Activated CD4-positive, alpha-beta T cell treated with anti-CD3 and anti-CD28 coated beads, Interleukin-2, Interleukin-4, amounts not matched to agents 100 ng/mL and 50 ng/mL, durations not matched to agents 16 hours and 8 hours (primary cell): ENCODE measurements around the gene TICAM1.
"Not testable (repeated sequence)": the region's sequence is repeated elsewhere in the genome, so short reads cannot be mapped to it uniquely, and the experiment has no call there.

Experiments
- DNase-seq: peaks from one replicate; pipeline ENCODE4 v3.0.0-alpha.2; 2020; ENCODE audit warnings: low spot score

Gene TICAM1

GRCh38 chr19:4831304-4831978 lies at the start of gene TICAM1:
TSS of gene TICAM1 (minus strand) at chr19:4831712. CDS start at chr19:4818377, 13,335 bp downstream.
- DNase-seq: peak; percentile 74

DNA sequence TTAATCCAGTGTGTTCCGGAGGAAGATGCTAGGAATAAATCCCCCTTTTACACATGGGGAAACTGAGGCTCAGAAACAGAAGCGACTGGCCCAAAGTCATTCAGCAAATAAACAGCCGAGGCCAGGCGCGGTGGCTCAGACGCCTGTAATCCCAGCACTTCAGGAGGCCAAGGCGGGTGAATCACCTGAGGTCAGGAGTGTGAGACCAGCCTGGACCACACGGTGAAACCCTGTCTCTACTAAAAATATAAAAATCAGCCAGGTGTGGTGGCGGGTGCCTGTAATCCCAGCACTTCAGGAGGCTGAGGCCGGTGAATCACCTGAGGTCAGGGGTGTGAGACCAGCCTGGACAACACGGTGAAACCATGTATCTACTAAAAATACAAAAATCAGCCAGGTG lies 47.5 kb upstream of the TICAM1 start:
- DNase-seq: no peak

- DNase-seq: no peak
Observed at GRCh38 chr19:4878491-4878968, 47.0 kb upstream of the TICAM1 start.

DNA sequence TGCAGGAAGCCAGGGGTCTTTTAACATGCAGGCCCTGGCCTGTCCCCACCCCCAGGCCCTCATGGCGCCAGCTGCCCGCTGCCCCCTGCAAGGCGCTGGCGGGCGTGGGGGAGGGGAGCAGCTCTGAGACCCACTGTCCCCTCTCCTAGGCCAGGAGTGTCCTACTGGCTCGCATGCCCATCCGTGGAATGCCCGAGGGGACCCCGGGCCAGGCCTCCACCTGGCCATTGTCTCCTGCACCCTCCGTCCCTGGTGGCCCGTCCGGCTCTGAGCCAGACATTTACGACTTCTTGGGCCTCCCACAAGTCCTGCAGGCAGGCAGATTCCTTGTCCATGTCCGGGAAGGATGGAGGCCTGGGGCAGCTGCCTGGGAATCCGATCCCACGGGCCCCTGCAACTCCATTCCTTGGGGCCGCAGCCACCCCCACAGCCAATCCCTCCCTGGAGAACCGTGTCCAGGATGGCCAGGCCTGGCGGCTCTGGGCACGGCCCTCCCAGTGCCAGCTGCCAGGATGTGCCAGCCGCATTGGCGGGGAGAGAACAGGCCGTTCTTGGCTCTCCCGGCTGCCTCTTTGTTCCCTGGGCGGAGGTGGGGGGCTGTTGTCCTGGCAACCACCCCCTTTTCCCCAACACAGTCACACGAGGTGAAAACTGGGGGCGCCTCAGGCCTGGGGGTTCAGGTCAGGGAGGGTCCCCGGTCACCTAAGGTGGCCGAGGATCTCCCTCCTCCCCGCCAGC lies 46.4 kb upstream of the TICAM1 start:
- no peak for DNase-seq

- no peak for DNase-seq
Observed at GRCh38 chr19:4873930-4874329, 42.4 kb upstream of the TICAM1 start.

DNA sequence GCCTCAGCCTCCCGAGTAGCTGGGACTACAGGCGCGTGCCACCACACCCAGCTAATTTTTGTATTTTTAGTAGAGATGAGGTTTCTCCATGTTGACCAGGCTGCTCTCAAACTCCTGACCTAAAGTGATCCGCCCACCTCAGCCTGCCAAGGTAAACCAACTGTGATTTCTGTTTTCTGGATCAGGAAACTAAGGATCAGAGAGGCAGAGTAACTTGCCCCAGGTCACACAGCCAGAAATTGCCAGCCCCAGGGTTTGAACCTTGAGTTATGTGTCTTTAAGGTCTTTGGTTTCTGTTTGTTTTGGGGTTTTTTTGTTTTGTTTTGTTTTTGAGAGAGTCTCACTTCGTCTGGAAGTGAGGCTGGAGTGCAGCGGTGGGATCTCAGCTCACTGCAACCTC lies 40.2 kb upstream of the TICAM1 start:
- DNase-seq: no peak

DNA sequence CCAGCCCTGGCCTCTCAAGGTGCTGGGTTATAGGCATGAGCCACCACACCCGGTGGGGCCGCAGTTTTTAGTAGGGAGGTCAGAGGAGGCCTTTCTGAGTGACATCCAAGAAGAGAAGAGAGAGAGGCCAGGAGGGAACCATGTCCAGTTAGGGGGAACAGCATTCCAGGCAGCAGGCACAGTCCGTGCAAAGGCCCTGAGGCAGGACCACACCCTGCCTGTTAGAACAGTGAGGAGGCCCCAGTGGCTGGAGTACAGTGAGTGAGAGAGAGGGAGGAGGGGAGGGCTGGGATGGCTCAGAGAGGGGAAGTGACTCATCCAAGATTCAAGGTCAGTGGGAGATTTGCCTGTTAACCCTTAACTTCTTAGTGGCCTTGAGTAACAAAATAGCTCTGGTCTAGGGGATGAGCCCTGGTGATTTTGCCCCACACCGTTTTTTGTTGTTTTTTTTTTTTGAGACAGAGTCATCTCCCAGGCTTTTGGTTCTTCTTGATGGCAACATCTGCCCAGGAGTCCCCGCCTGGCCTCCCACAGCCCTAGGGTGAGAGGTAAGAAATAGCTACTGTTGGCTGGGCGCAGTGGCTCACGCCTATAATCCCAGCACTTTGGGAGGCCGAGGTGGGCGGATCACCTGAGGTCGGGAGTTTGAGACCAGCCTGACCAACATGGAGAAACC lies 38.7 kb upstream of the TICAM1 start:
- DNase-seq: peak; percentile 60

- DNase-seq: no peak
Observed at GRCh38 chr19:4868286-4868834, 36.8 kb upstream of the TICAM1 start.

DNA sequence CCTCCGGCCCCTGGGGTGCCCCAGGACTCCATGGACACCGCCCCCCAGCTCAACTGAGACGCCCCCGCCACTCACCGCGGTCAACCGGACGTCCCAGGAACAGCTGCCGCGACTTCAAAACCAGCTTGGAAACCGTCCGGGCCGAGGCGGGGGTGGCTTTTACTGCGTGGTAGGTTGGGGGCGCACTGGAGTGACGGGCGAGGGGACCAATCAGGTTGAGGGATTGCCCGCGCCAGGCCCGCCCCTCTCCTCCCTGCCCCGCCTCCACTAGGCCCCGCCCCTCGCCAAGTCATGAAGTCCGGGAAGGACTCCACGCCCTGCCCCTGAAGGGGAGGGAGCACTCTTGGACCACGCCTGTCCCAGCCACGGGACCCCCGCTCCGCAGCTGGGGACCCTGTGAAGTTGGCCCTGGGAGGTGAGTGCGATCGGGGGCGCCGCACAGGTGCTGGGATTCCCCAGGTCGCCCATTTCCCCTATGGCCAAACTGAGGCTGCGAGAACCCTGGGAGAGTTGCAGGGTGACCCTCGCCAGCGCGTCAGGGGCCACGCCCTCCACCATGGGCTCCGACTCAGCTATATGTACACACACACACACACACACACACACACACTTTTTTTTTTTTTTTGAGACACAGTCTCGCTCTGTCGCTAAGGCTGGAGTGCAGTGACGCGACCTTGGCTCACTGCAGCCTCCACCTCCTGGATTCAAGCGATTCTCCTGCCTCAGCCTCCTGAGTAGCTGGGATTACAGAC lies 36.2 kb upstream of the TICAM1 start, which contains the start of gene PLIN3:
Gene PLIN3, minus strand, starts transcription at position 134 of the 752 bp plus-strand sequence. CDS start 6,273 bp downstream, outside the sequence.
- peak; percentile 94 for DNase-seq

GRCh38 chr19:4866595-4867424 lies 35.3 kb upstream of the TICAM1 start:
- peak; percentile 28 for DNase-seq

DNA sequence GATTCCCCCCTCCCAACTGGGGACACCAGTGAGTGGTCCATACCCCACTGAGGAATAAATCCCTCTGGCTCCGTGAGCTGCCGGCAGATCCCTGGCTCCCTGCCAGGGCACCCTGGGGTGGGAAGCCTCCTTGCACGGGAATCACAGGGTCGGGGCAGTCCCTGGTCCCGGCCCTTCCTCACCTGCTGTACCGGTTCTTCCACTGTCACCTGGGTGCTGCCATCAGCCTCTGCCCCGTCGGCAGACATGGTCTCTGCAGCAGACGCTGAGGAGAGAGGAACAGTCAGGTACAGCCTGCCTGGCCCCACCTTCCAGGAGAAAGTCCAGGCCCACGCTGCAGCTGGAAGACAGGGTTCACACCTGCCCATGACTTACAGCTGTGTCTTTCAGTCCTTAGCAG lies 29.6 kb upstream of the TICAM1 start:
- DNase-seq: no peak

DNA sequence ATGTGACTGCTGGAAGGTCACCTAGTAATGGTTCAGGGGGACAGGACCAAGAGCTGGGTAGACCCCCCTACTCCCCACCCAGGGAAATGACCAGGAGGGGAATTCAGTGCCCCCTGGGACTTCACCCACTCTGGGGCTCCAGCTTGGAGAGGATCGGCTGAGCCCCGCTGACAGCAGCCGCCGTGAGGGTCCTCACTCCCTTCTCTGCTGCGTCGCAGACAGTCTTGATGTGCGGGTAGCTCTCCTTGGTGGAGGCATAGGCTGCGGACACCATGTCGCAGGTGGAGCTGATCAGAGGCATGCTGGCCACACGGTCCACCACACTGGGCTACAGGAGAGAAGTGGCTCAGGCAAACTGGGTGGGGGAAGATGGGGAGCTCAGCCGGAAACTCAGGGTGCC lies 28.2 kb upstream of the TICAM1 start:
- DNase-seq: no peak

DNA sequence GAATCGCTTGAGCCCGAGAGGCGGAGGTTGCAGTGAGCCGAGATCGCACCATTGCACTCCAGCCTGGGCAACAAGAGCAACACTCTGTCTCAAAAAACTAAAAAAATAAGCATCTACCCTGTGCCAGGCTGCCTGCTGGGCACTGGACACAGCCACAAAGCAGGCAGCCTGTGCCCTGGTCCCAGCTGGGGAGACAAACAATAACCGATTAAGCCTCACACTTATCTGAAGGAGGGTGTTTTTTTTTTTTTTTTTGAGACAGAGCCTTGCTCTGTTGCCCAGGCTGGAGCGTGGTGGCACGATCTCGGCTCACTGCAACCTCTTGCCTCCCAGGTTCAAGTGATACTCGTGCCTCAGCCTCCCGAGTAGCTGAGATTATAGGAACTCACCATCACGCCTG lies 25.0 kb upstream of the TICAM1 start:
- DNase-seq: not testable (repeated sequence)

GRCh38 chr19:4853506-4853905 lies 22.0 kb upstream of the TICAM1 start:
- DNase-seq: not testable (repeated sequence)

GRCh38 chr19:4852484-4852883 lies 21.0 kb upstream of the TICAM1 start:
- no peak for DNase-seq

DNA sequence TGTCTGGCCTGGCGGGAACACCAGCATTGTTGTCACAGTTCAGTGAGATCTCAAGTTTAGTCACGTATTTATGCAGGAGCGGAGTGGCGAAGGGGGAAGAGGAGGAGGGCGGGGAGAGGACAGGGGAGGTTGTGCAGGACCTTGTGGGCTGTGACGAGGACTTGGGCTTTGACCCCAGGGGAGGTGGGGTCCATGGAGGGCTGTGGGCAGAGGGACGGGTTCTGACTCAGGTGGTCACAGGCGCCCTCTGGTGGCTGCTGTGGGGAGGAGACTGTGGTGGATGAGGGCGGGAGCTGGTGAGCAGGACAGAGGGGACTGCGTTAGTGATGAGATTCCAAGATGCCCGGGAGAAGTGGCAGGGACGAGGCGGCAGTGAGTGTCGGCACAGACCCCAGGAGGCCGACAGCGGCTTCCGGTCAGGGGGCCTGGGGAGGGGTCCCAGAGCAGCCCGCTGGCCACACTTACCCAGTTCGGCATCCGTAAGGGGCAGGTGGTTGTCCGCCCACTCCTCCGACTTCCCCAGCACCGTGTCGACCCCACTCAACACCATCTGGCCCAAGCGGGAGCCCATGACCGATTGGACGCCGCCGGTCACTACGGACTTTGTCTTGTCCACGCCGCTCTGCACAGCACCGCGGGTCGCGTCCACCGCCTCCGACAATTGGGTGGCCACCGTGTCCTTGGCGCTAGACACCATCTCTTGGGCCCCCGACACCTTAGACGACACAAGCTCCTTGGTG lies 20.2 kb upstream of the TICAM1 start:
- peak; percentile 69 for DNase-seq

DNA sequence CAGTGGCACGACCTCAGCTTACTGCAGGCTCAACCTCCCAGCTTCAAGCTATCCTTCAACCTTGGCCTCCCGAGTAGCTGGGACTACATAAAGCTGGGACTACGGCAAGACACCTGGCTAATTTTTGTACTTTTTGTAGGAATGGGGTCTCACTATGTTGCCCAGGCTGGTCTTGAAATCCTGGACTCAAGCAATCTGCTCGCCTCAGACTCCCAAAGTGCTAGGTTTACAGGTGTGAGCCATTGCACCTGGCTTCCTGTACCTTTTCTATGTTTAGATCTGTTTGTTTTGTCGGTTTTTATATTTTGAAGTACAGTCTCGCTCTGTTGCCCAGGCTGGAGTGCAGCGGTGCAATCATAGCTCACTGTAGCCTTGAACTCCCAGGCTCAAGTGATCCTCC lies 17.5 kb upstream of the TICAM1 start:
- no peak for DNase-seq

GRCh38 chr19:4847190-4847973 lies 15.9 kb upstream of the TICAM1 start:
- DNase-seq: no peak

DNA sequence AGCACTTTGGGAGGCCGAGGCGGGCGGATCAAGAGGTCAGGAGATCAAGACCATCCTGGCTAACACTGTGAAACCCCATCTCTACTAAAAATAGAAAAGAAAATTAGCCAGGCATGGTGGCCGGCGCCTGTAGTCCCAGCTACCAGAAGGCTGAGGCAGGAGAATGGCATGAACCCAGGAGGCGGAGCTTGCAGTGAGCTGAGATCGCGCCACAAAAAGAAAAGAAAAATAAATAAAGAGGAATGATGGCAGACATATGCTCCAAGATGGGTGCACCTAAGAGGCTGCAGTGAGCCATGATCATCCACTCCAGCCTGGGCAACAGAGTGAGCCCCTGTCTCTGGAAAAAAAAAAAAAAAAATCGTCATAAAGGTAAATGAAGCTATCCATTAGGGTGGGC lies 14.5 kb upstream of the TICAM1 start:
- DNase-seq: not testable (repeated sequence)
